MM.1S (cell line): Measurements from ENCODE around the gene CDH4.

Experiments used
- CTCF ChIP-seq: fragments of 300-600 bp; sonication (generic); IDR thresholded peaks from 2 replicates; pipeline ENCODE4 v1.5.1; 2016; ENCODE audit warnings: antibody characterized with exemption, low read length, mixed read lengths
- EZH2 ChIP-seq: fragments of 300-600 bp; sonication (generic); optimal IDR thresholded peaks from 2 replicates; pipeline ENCODE3; 2017; ENCODE audit warnings: low read depth, mild to moderate bottlenecking, antibody characterized with exemption, low read length, mixed read lengths

- TF ChIP-seq CTCF (no peak), EZH2 (no peak)
These were observed 702.4 kb downstream of the CDH4 start for GRCh38 chr20:61954276-61955021.
